GM18517 (cell line): Measurements from ENCODE around the gene RABAC1.

Experiments used
- ATAC-seq: cut with Tn5 transposase; IDR thresholded peaks from one replicate; pipeline ENCODE4 v1.9.1; 2021; ENCODE audit warnings: mild to moderate bottlenecking, moderate library complexity; ENCODE audit not compliant: unreplicated experiment

Gene RABAC1

GRCh38 chr19:41930322-41930722 is 28.8 kb downstream of the RABAC1 start:
- ATAC-seq, result no peak

- no peak for ATAC-seq
Observed at GRCh38 chr19:41929536-41930071, 29.5 kb downstream of the RABAC1 start.

GRCh38 chr19:41928754-41929535 is 30.2 kb downstream of the RABAC1 start:
- no peak for ATAC-seq

- ATAC-seq, result no peak
Observed at GRCh38 chr19:41928221-41928683, 30.9 kb downstream of the RABAC1 start, which contains the start of gene ERFL. TSS of gene ERFL (minus strand) at chr19:41928449. CDS start at chr19:41912919, 15,530 bp downstream.

- no peak for ATAC-seq
Observed at GRCh38 chr19:41927497-41928192, 31.5 kb downstream of the RABAC1 start.

GRCh38 chr19:41926763-41927496 is 32.2 kb downstream of the RABAC1 start:
- no peak for ATAC-seq

GRCh38 chr19:41926028-41926762 is 32.9 kb downstream of the RABAC1 start:
- no peak for ATAC-seq

GRCh38 chr19:41925208-41926003 is 33.7 kb downstream of the RABAC1 start:
- no peak for ATAC-seq

GRCh38 chr19:41924151-41925145 is 34.7 kb downstream of the RABAC1 start:
- ATAC-seq, result no peak

GRCh38 chr19:41923045-41923788 is 35.9 kb downstream of the RABAC1 start:
- ATAC-seq, result no peak

- ATAC-seq, result no peak
Observed at GRCh38 chr19:41922585-41922984, 36.5 kb downstream of the RABAC1 start.

GRCh38 chr19:41921577-41922576 is 37.2 kb downstream of the RABAC1 start:
- ATAC-seq, result no peak

- ATAC-seq, result no peak
Observed at GRCh38 chr19:41920882-41921576, 38.1 kb downstream of the RABAC1 start.

GRCh38 chr19:41919948-41920712 is 39.0 kb downstream of the RABAC1 start:
- ATAC-seq, result no peak

GRCh38 chr19:41918653-41919244 is 40.4 kb downstream of the RABAC1 start:
- no peak for ATAC-seq
